ENCODE data around the gene BTNL2. TPM values are rescaled to one million over a fixed set of nuclear protein-coding genes. Genes with fewer than 3 reads are reported as not detected.

Gene BTNL2
- polyA plus RNA-seq, 1 donor (not counting 4 experiments of a cell fraction or from before 2014, with no cell fraction given) = not detected

GRCh38 chr6:32396028-32396427, 11.0 kb downstream of the BTNL2 start:
- Histone ChIP-seq H3K9ac (ENCODE audit: control insufficient read depth, extremely low read depth, insufficient read depth, low read length) (no peak overlapping the region), H2AFZ (ENCODE audit: control insufficient read depth, low read length) (no peak overlapping the region)
- TF ChIP-seq CTCF (optimal IDR thresholded peaks at IDR 0.05 in 1 of 3, IDR thresholded peaks at IDR 0.05 in 1 of 3, conservative IDR thresholded peaks at IDR 0.05 in 1 of 3; ENCODE audit: extremely low read depth in 1 of 3, insufficient read depth in 2 of 3, low read length in 3 of 3) = no peak
- no peak for TF ChIP-seq EZH2 (IDR thresholded peaks at IDR 0.05; ENCODE audit: low read length)

GRCh38 chr6:32393665-32394420, 13.1 kb downstream of the BTNL2 start:
- Histone ChIP-seq H3K27me3 (ENCODE audit: control insufficient read depth, extremely low read depth, insufficient read depth, low read length) (no peaks in the 10 kb centered on the region), H3K4me3 (ENCODE audit: control insufficient read depth in 2 of 3, extremely low read depth in 1 of 3, insufficient read depth in 2 of 3, low read depth in 1 of 3, low read length in 3 of 3) (peak overlapping the region in 2 of 3 experiments; percentile 27 to 43), H3K4me1 (ENCODE audit: control insufficient read depth, extremely low read depth, insufficient read depth, low read length) (peaks cover 28% of the 10 kb centered on the region), H3K9me1 (ENCODE audit: control insufficient read depth, extremely low read depth, insufficient read depth, low read length) (no peaks in the 10 kb centered on the region), H3K4me2 (ENCODE audit: control insufficient read depth, extremely low read depth, insufficient read depth, low read depth, low read length) (peak overlapping the region; percentile 84), H2AFZ (ENCODE audit: control insufficient read depth, low read length) (peak overlapping the region; percentile 84), H3K36me3 (ENCODE audit: control insufficient read depth in 2 of 2, extremely low read depth in 1 of 2, insufficient read depth in 2 of 2, low read length in 2 of 2) (no peaks in the 10 kb centered on the region), H3K9me3 (ENCODE audit: control insufficient read depth, low read depth, low read length) (no peaks in the 10 kb centered on the region), H3K27ac (ENCODE audit: control insufficient read depth, insufficient read depth, low read length) (peak overlapping the region; percentile 95), H3K79me2 (ENCODE audit: control insufficient read depth, insufficient read depth, low read length) (no peaks in the 10 kb centered on the region), H4K20me1 (ENCODE audit: control insufficient read depth, extremely low read depth, insufficient read depth, low read length) (no peaks in the 10 kb centered on the region), H3K9ac (ENCODE audit: control insufficient read depth, extremely low read depth, insufficient read depth, low read length) (peak overlapping the region; percentile 63)
- FAIRE-seq = peak; percentile 76
- TF ChIP-seq CTCF (optimal IDR thresholded peaks at IDR 0.05 in 1 of 3, IDR thresholded peaks at IDR 0.05 in 1 of 3, conservative IDR thresholded peaks at IDR 0.05 in 1 of 3; ENCODE audit: extremely low read depth in 1 of 3, insufficient read depth in 2 of 3, low read length in 3 of 3) (peak in 2 of 3 experiments; percentile 3 to 46), EZH2 (IDR thresholded peaks at IDR 0.05; ENCODE audit: low read length) (no peak)
- dilution Hi-C loops (cut with MboI; ENCODE audit: extremely low pct_ligation_motif_present, low sequenced_read_pairs) = no loop called here
- DNase-seq (ENCODE audit: low read depth, low spot score) = peak; percentile 4

More at GRCh38 chr6:32396028-32396427, 11.0 kb downstream of the BTNL2 start:
- Histone ChIP-seq H3K9me3 (ENCODE audit: control insufficient read depth, low read depth, low read length) (no peaks in the 10 kb centered on the region), H3K79me2 (ENCODE audit: control insufficient read depth, insufficient read depth, low read length) (no peaks in the 10 kb centered on the region), H3K27ac (ENCODE audit: control insufficient read depth, insufficient read depth, low read length) (no peak overlapping the region), H3K4me2 (ENCODE audit: control insufficient read depth, extremely low read depth, insufficient read depth, low read depth, low read length) (no peak overlapping the region), H3K36me3 (ENCODE audit: control insufficient read depth in 2 of 2, extremely low read depth in 1 of 2, insufficient read depth in 2 of 2, low read length in 2 of 2) (no peaks in the 10 kb centered on the region), H3K27me3 (ENCODE audit: control insufficient read depth, extremely low read depth, insufficient read depth, low read length) (no peaks in the 10 kb centered on the region), H3K4me1 (ENCODE audit: control insufficient read depth, extremely low read depth, insufficient read depth, low read length) (peaks cover 32% of the 10 kb centered on the region), H4K20me1 (ENCODE audit: control insufficient read depth, extremely low read depth, insufficient read depth, low read length) (no peaks in the 10 kb centered on the region), H3K4me3 (ENCODE audit: control insufficient read depth in 2 of 3, extremely low read depth in 1 of 3, insufficient read depth in 2 of 3, low read depth in 1 of 3, low read length in 3 of 3) (no peak overlapping the region), H3K9me1 (ENCODE audit: control insufficient read depth, extremely low read depth, insufficient read depth, low read length) (no peaks in the 10 kb centered on the region)
- DNase-seq (ENCODE audit: low read depth, low spot score) (no peak), FAIRE-seq (no peak)
- dilution Hi-C loops (cut with MboI; ENCODE audit: extremely low pct_ligation_motif_present, low sequenced_read_pairs) = no loop called here

Measured in keratinocyte (primary cell).